ENCODE measurements around the gene SCAF4. TPM values are rescaled to one million over a fixed set of nuclear protein-coding genes. Genes with fewer than 3 reads are reported as not detected.
"Not testable (repeated sequence)": the region's sequence is repeated elsewhere in the genome, so short reads cannot be mapped to it uniquely, and the experiment has no call there.

SCAF4 gene
- total and polyA plus RNA-seq, 10 of the 15 experiments (the other 5 are each of a cell fraction or from before 2014, with no cell fraction given) = 4.3 to 49.3 (median 16.0) TPM

DNA sequence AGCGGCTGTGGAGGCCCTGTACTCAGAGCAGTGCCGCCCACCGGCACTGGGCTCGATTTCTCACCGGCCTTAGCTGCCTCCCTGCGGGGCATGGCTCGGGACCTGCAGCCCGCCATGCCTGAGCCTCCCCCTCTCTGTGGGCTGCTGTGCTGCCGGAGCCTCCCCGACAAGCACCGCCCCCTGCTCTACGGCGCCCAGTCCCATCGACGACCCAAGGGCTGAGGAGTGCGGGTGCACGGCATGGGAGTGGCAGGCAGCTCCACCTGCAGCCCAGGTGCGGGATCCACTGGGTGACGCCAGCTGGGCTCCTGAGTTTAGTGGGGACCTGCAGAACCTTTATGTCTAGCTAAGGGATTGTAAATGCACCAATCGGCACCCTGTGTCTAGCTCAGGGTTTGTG, 77.6 kb downstream of the SCAF4 start (continued):
- TF ChIP-seq MEF2B (IDR thresholded peaks at IDR 0.05; ENCODE audit: partially characterized antibody, poor library complexity, severe bottlenecking) = no peak

GRCh38 chr21:31651491-31651890, 80.4 kb downstream of the SCAF4 start:
- WGBS (ENCODE audit: insufficient coverage, insufficient replicate concordance, low lambda C conversion rate, missing lambda C conversion rate) = 95% methylated on average over 4 of the region's 4 CpGs
- ATAC-seq; H3K9me3 ChIP-seq (replicated peaks; ENCODE audit: control insufficient read depth, insufficient read depth, low read length); in situ Hi-C loops (cut with MboI); H3K27ac ChIP-seq (ENCODE audit: control insufficient read depth, insufficient read depth); BruUV-seq (replicated peaks); CTCF ChIA-PET; H3K9ac ChIP-seq (ENCODE audit: control insufficient read depth, insufficient read depth, low read length); intact Hi-C loops (cut with micrococcal nuclease; ENCODE audit: unreplicated experiment); H3K4me2 ChIP-seq (ENCODE audit: control insufficient read depth, insufficient read depth); POLR2A ChIA-PET; FAIRE-seq; SMC1A ChIA-PET (ENCODE audit: uncharacterized antibody, unreplicated experiment); H3K79me2 ChIP-seq (ENCODE audit: control insufficient read depth, insufficient read depth, low read length); RAD21 ChIA-PET (ENCODE audit: unreplicated experiment); H3K36me3 ChIP-seq (ENCODE audit: control insufficient read depth in 2 of 2, insufficient read depth in 2 of 2, low read length in 1 of 2); H4K20me1 ChIP-seq (ENCODE audit: control insufficient read depth, insufficient read depth); DNase-seq (ENCODE audit: low read depth, low spot score); H3K4me3 ChIP-seq; H2AFZ ChIP-seq (ENCODE audit: control insufficient read depth, low read depth, low read length); H3K27me3 ChIP-seq (replicated peaks in 1 of 2; ENCODE audit: control insufficient read depth in 2 of 2, insufficient read depth in 2 of 2, low read length in 1 of 2): not testable (repeated sequence)
- H3K4me1 ChIP-seq (ENCODE audit: control insufficient read depth, insufficient read depth, low read length) = peaks cover 16% of the 10 kb centered on the region

DNA sequence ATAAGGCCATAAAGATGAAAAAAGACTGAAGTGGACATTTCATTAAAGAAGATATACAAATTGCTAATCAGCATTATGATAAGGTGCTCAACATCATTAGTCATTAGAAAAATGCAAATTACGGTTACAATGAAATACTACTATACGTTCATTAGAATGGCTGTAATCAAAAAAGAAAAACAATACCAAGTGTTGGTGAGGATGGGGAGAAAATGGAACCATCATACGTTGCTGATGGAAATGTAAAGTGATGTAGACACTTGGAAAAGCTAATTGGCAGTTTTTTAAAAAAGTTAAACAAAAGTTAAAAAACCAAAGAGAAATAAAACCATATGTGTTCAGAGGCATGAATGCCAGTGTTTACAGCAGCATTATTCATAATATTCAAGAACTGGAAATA, 81.0 kb downstream of the SCAF4 start:
- Histone ChIP-seq H3K9me3 (replicated peaks; ENCODE audit: control insufficient read depth, insufficient read depth, low read length) (no peaks in the 10 kb centered on the region; the same call in 1 of the 3 replicates), H3K4me1 (ENCODE audit: control insufficient read depth, insufficient read depth, low read length) (peaks cover 13% of the 10 kb centered on the region), H4K20me1 (ENCODE audit: control insufficient read depth, insufficient read depth) (no peaks in the 10 kb centered on the region), H3K79me2 (ENCODE audit: control insufficient read depth, insufficient read depth, low read length) (no peaks in the 10 kb centered on the region), H3K4me2 (ENCODE audit: control insufficient read depth, insufficient read depth) (no peak overlapping the region), H3K36me3 (ENCODE audit: control insufficient read depth in 2 of 2, insufficient read depth in 2 of 2, low read length in 1 of 2) (no peaks in the 10 kb centered on the region), H3K27me3 (replicated peaks in 1 of 2; ENCODE audit: control insufficient read depth in 2 of 2, insufficient read depth in 2 of 2, low read length in 1 of 2) (no peaks in the 10 kb centered on the region), H2AFZ (ENCODE audit: control insufficient read depth, low read depth, low read length) (no peak overlapping the region), H3K27ac (ENCODE audit: control insufficient read depth, insufficient read depth) (no peak overlapping the region), H3K4me3 (no peak overlapping the region), H3K9ac (ENCODE audit: control insufficient read depth, insufficient read depth, low read length) (no peak overlapping the region)
- ChIA-PET RAD21 (ENCODE audit: unreplicated experiment) (no interaction called here), CTCF (no interaction called here), SMC1A (ENCODE audit: uncharacterized antibody, unreplicated experiment) (no interaction called here), POLR2A (no interaction called here)
- in situ Hi-C loops (cut with MboI) = no loop called here
- no peak for ATAC-seq
- intact Hi-C loops (cut with micrococcal nuclease; ENCODE audit: unreplicated experiment) = no loop called here
- no peak for FAIRE-seq
- BruUV-seq (replicated peaks) = no TSS peak
- WGBS (ENCODE audit: insufficient coverage, insufficient replicate concordance, low lambda C conversion rate, missing lambda C conversion rate) = 62% methylated on average over 3 of the region's 3 CpGs
- no peak for DNase-seq (ENCODE audit: low read depth, low spot score)
- no peak for TF ChIP-seq SREBF1 (IDR thresholded peaks at IDR 0.05; ENCODE audit: low read length)
- no peak for TF ChIP-seq MYC (IDR thresholded peaks at IDR 0.05; ENCODE audit: insufficient read depth, insufficient read length, insufficient replicate concordance, low read length, severe bottlenecking)
- TF ChIP-seq CBX5 (IDR thresholded peaks at IDR 0.05; ENCODE audit: low read depth) = no peak
- no peak for TF ChIP-seq SREBF2 (IDR thresholded peaks at IDR 0.05; ENCODE audit: low read length)
- TF ChIP-seq NFYA (IDR thresholded peaks at IDR 0.05; ENCODE audit: borderline replicate concordance, low read depth, low read length) = no peak
- TF ChIP-seq EP300 (IDR thresholded peaks at IDR 0.05; ENCODE audit: borderline replicate concordance in 1 of 2, control insufficient read depth in 1 of 2, low read depth in 2 of 2, low read length in 2 of 2) = no peak
- no peak for TF ChIP-seq KDM1A (IDR thresholded peaks at IDR 0.05; ENCODE audit: borderline replicate concordance)
- TF ChIP-seq POLR2AphosphoS2 (IDR thresholded peaks at IDR 0.05; ENCODE audit: low read depth, low read length) = no peak
- no peak for TF ChIP-seq ZNF24 (IDR thresholded peaks at IDR 0.05)
- no peak for TF ChIP-seq MAX (IDR thresholded peaks at IDR 0.05; ENCODE audit: low read depth, low read length)
- TF ChIP-seq BHLHE40 (IDR thresholded peaks at IDR 0.05; ENCODE audit: borderline replicate concordance in 1 of 2, low read depth in 2 of 2, low read length in 1 of 2) = no peak
- no peak for TF ChIP-seq EZH2 (IDR thresholded peaks at IDR 0.05; ENCODE audit: borderline replicate concordance, control insufficient read depth, low read depth, low read length)
- no peak for TF ChIP-seq TCF3 (IDR thresholded peaks at IDR 0.05; ENCODE audit: borderline replicate concordance, insufficient read depth, low read depth, low read length)
- TF ChIP-seq NFYB (IDR thresholded peaks at IDR 0.05; ENCODE audit: insufficient read depth, low read depth, low read length) = no peak
